Upper lobe of left lung (tissue), 4 donors: ENCODE results near the gene NPIPA8.
"Not testable (repeated sequence)": the region's sequence is repeated elsewhere in the genome, so short reads cannot be mapped to it uniquely, and the experiment has no call there.

ENCODE experiments used
- CTCF ChIP-seq, 6 experiments: fragments of 450-650 bp in 4 of 6; fragments of 200-600 bp in 2 of 6; sonication (generic) in 2 of 6; IDR thresholded peaks; one replicate each; pipeline ENCODE4 v1.5.1; 2016 to 2019; ENCODE audit warnings: antibody characterized with exemption in 6 of 6
- EP300 ChIP-seq, 4 donors: sonication (generic); formaldehyde crosslinking; IDR thresholded peaks; one replicate each; pipeline ENCODE4 v1.5.1; 2017; ENCODE audit warnings: antibody characterized with exemption in 4 of 4, control low read depth in 2 of 4
- POLR2A ChIP-seq, 4 donors: fragments of 450-650 bp; IDR thresholded peaks; one replicate each; pipeline ENCODE4 v1.5.1; 2016 to 2017; ENCODE audit warnings: antibody characterized with exemption in 4 of 4, mild to moderate bottlenecking in 2 of 4
- POLR2AphosphoS5 ChIP-seq, 2 donors: sonication (generic); formaldehyde crosslinking; IDR thresholded peaks; one replicate each; pipeline ENCODE4 v1.5.1; 2017; ENCODE audit warnings: antibody characterized with exemption in 2 of 2

DNA sequence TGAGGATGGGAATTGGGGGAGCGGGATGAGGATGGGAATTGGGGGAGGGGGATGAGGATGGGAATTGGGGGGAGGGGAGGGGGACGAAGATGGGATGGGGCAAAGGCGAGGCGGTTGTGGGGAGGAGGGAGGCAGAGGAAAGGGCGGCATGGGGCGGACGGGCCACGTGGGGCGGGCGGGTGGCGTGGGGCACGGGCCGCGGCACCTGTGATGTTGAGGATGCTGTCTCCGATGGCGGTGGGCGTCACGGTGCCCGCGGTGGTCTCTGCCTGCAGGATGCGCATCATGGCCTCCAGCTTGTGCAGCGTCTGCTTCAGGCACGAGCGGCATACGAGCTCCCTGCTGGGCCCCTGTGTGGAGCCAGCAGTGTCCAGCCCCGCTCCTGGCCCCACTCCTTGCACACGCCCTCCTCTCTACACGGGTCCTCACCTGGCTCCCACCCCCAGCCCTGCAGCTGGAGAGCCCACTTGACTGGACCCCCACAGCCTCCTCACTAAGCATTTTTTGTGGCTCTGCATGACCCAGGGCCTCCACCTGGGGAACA, 5.0 kb upstream of the NPIPA8 start:
- not testable (repeated sequence) for TF ChIP-seq CTCF, EP300, POLR2A, POLR2AphosphoS5 (IDR thresholded peaks at IDR 0.05)
